ACHN (cell line): ENCODE data around the gene FAM114A2.
"Not testable (repeated sequence)": the region's sequence is repeated elsewhere in the genome, so short reads cannot be mapped to it uniquely, and the experiment has no call there.

Experiments
- DNase-seq: peaks from one replicate; pipeline ENCODE4 v3.0.0-alpha.2; 2015
- in situ Hi-C: cut with HindIII; loops from 2 replicates; pipeline ENCODE4 v1.10.0; 2017; ENCODE audit warnings: low sequenced_read_pairs, low pct_ligation_motif_present, low pct_unique_long_range_greater_than_20kb

The FAM114A2 gene

GRCh38 chr5:154058055-154059038 lies 19.6 kb upstream of the FAM114A2 start:
- in situ Hi-C loops = no loop called here
- DNase-seq = no peak

- in situ Hi-C loops = no loop called here
- DNase-seq = no peak
Measured at GRCh38 chr5:154055201-154055600, 16.5 kb upstream of the FAM114A2 start.

- no peak for DNase-seq
- in situ Hi-C loops = no loop called here
Measured at GRCh38 chr5:154053468-154053867, 14.8 kb upstream of the FAM114A2 start.

GRCh38 chr5:154049636-154050035 lies 10.9 kb upstream of the FAM114A2 start:
- in situ Hi-C loops = no loop called here
- no peak for DNase-seq

GRCh38 chr5:154047324-154047723 lies 8.6 kb upstream of the FAM114A2 start:
- no peak for DNase-seq
- in situ Hi-C loops = no loop called here

GRCh38 chr5:154046486-154046885 lies 7.8 kb upstream of the FAM114A2 start:
- no peak for DNase-seq
- in situ Hi-C loops = no loop called here

GRCh38 chr5:154044581-154044980 lies 5.9 kb upstream of the FAM114A2 start:
- in situ Hi-C loops = no loop called here
- no peak for DNase-seq

GRCh38 chr5:154044099-154044498 lies 5.4 kb upstream of the FAM114A2 start:
- DNase-seq = no peak
- in situ Hi-C loops = no loop called here

GRCh38 chr5:154042766-154043165 lies 4.1 kb upstream of the FAM114A2 start:
- in situ Hi-C loops = no loop called here
- no peak for DNase-seq

- in situ Hi-C loops = no loop called here
- no peak for DNase-seq
Measured at GRCh38 chr5:154039458-154039829, 734 bp upstream of the FAM114A2 start.

- in situ Hi-C loops = no loop called here
- DNase-seq = no peak
Measured at GRCh38 chr5:154038261-154038706, 426 bp downstream of the FAM114A2 start.

GRCh38 chr5:154034944-154035343 lies 3.8 kb downstream of the FAM114A2 start:
- in situ Hi-C loops = no loop called here
- no peak for DNase-seq

GRCh38 chr5:154031937-154032489 lies 6.7 kb downstream of the FAM114A2 start:
- in situ Hi-C loops = no loop called here
- DNase-seq = no peak

GRCh38 chr5:154025951-154026350 lies 12.8 kb downstream of the FAM114A2 start:
- in situ Hi-C loops = no loop called here

GRCh38 chr5:154018919-154019318 lies 19.8 kb downstream of the FAM114A2 start:
- DNase-seq, in situ Hi-C loops: not testable (repeated sequence)

More at GRCh38 chr5:154025951-154026350, 12.8 kb downstream of the FAM114A2 start:
- no peak for DNase-seq

GRCh38 chr5:154015071-154015693 lies 23.5 kb downstream of the FAM114A2 start:
- in situ Hi-C loops = no loop called here

GRCh38 chr5:154010660-154011059 lies 28.1 kb downstream of the FAM114A2 start:
- DNase-seq = no peak
- in situ Hi-C loops = no loop called here

More at GRCh38 chr5:154015071-154015693, 23.5 kb downstream of the FAM114A2 start:
- no peak for DNase-seq

GRCh38 chr5:154005648-154006047 lies 33.1 kb downstream of the FAM114A2 start:
- no peak for DNase-seq
- in situ Hi-C loops = no loop called here

GRCh38 chr5:154002511-154003020 lies 36.1 kb downstream of the FAM114A2 start:
- no peak for DNase-seq
- in situ Hi-C loops = no loop called here
